T-helper 1 cell (primary cell): Measurements from ENCODE around the gene OCRL.
"Not testable (repeated sequence)": the region's sequence is repeated elsewhere in the genome, so short reads cannot be mapped to it uniquely, and the experiment has no call there.

ENCODE experiments used
- DNase-seq, 5 donors: peaks; one replicate each; pipeline ENCODE4 v3.0.0-alpha.2; 2012 to 2020

The OCRL gene

GRCh38 chrX:129540722-129541184 is 694 bp downstream of the OCRL start:
- DNase-seq: no peak

- DNase-seq: no peak
Measured at GRCh38 chrX:129544780-129545179, 4.7 kb downstream of the OCRL start.

DNA sequence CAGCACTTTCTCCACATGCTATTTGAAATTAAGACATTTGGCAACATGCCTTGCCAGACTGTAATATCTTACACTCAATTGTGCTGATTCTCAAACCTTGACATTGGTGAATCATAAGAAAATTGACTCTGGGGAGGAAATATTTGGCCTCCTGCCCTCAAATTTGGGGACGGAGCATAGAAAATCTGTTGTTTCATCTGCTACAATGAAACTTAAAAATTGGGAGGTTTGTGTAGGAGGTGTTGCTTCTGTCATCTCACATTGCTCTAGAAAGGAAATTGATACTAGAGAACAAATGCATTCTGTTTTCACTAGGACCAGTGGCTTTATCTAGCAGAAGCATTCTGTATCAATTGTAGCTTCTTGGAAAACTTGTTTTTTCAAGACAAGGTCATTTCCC is 5.3 kb downstream of the OCRL start:
- DNase-seq: no peak

- DNase-seq: no peak
Measured at GRCh38 chrX:129549124-129549523, 9.1 kb downstream of the OCRL start.

- DNase-seq: no peak
Measured at GRCh38 chrX:129553619-129554288, 13.7 kb downstream of the OCRL start.

- not testable (repeated sequence) for DNase-seq
Measured at GRCh38 chrX:129554816-129555215, 14.8 kb downstream of the OCRL start.

GRCh38 chrX:129556806-129557315 is 16.8 kb downstream of the OCRL start:
- no peak for DNase-seq

- no peak for DNase-seq
Measured at GRCh38 chrX:129557844-129558480, 17.9 kb downstream of the OCRL start.

GRCh38 chrX:129559783-129560182 is 19.7 kb downstream of the OCRL start:
- DNase-seq: no peak

DNA sequence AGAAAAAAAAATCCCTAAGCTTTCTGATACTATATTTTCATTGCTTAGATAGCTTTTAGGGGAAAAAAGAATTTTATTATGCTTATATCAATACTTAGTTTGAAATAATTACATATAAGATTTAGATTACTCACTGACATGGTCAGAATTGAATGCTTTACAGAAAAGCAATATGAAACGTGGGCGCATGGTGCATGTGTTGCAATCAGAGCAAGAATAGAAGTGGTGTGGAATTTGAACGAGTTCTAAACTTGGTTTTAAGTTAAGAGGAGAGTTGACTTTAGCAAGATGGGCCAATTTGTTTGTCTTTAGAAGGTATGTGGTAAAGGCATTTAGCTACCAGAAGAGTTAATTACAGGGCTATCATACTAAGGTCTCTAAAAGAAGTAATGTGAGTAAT is 21.4 kb downstream of the OCRL start:
- DNase-seq: no peak

DNA sequence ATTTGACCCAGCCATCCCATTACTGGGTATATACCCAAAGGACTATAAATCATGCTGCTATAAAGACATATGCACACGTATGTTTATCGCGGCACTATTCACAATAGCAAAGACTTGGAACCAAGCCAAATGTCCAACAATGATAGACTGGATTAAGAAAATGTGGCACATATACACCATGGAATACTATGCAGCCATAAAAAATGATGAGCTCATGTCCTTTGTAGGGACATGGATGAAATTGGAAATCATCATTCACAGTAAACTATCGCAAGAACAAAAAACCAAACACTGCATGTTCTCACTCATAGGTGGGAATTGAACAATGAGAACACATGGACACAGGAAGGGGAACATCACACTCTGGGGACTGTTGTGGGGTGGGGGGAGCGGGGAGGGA is 24.3 kb downstream of the OCRL start:
- not testable (repeated sequence) for DNase-seq

- no peak for DNase-seq
Measured at GRCh38 chrX:129565046-129565650, 25.1 kb downstream of the OCRL start.

DNA sequence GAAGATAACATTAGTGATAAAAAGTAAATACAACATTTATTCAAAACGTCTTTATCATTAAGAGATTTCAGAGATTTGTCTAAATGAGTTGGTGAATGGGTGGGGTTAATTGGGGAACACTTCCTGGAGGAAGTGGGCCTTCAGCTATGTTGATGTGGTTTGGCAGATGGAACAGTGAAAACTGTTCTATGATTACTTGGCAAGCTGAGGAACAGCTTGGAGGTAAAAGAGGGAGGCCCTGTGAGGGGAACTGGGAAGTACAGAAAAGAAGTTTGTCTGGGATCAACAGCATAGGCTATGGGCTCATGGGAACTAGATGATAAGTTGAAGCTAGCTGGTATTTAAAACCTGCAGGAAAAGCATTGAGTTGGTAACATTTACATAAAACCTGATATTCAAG is 26.0 kb downstream of the OCRL start:
- DNase-seq: no peak

DNA sequence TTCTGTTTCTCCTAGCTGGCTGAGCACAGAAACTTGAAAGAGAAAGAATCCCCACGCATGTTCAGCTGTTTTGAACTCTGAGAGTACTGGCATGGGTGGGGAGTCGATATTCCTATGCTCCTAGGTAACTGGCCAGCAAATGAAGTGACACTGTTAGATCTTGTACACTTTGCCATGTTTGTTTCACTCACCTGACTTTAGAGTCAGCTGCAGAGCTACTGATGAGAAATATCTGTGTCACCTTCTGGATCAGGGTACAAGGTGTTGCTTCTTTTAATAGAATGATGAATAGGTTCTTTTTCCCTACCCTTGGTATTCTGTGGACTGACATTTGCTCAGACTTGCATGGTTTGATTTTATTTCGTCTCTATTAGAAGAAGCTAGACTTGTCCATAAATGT is 28.3 kb downstream of the OCRL start:
- DNase-seq: no peak

DNA sequence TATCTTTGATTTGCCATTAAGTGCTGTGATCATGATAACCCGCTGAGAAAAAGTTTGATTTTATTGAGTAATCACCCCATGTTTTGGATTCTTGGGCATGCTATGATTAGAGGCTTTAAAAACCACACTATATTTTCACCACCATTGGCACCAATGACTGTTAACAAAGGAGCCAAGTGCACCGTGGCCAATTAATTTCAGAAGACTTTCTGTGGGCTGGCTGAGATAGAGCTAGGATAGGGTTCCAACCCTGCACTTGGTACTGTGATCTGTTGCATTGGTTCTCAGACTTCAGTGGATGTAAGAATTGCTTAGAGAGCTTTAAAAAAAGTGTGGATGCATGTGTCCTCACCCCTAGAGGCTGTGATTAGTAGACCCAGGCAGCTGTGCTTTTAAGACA is 32.4 kb downstream of the OCRL start:
- no peak for DNase-seq

GRCh38 chrX:129573652-129574051 is 33.6 kb downstream of the OCRL start:
- DNase-seq: not testable (repeated sequence)

- no peak for DNase-seq
Measured at GRCh38 chrX:129574214-129574613, 34.2 kb downstream of the OCRL start.

- DNase-seq: no peak
Measured at GRCh38 chrX:129576539-129576938, 36.5 kb downstream of the OCRL start.

DNA sequence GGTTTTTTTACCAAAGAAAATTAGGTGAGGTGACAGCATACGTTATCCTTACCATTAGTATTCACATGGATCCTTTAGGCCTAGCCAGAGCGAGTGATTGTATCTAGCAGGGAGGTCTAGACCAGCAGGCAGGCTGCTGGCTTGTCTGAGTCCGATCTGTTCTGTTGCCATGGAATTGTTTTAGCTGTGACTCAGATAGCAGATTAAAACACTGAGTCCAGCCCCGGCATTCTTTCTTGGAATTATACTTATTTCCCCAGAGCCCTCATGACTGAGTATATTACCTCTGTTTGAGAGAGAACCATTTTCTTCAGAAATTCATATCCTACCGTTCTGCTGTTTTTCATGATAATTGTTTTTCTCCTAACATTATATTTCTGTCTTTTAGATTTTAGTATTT is 37.4 kb downstream of the OCRL start:
- DNase-seq: no peak

DNA sequence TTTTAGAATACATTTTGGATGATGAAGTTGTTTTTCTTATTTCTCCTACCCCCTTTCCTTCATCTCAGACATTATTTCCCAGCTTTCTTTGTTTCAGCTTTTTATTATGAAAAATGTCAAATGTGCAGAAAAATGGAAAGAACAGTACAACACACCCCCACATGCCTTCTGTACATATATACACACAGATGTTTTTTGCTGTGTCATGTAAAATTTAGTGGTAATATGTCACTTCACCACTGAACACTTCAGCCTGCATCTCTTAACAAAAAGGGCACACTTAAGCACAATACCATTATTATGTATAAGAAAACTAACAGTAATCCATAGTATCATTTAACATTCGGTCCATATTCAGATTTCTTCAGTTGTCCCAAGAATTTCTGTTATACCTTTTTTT is 37.8 kb downstream of the OCRL start:
- DNase-seq: no peak

DNA sequence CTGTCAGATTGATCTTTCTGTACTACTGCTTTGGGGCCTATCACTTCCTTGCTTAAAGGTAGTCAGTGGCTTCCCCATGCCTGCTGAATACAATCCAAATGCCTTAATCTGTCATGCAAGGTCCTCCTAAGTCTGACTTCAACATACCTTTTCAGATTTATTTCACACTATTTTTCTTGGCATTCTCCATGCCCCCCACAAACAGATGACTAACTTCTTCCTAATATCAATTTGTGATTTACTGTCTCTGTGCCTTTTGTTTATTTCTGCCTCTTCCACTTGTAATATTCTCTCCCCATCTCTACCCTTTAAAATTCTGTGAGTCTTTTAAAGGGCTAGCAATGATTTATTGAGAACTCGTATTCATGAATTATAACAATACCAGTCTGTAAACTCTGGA is 41.8 kb downstream of the OCRL start:
- DNase-seq: no peak

DNA sequence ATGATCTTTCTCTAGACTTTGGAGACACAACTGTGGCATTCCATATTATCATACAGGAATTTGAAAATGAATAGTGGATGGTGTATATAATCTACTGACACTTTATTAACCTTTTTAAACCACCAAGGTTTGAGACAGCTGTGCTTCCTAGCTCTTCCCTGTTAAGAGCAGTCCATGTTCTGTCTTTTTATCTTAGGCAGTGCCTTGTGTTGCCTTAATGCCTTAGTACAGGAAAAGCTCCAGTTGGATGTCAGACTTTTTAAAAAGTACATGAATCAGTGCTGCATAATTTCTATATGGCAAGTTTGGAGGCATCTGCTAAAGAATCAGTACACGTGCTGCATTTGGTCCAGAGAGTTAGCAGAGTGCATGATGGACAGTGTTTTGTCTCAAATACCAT is 45.1 kb downstream of the OCRL start:
- DNase-seq: no peak

GRCh38 chrX:129585691-129586090 is 45.6 kb downstream of the OCRL start:
- no peak for DNase-seq

DNA sequence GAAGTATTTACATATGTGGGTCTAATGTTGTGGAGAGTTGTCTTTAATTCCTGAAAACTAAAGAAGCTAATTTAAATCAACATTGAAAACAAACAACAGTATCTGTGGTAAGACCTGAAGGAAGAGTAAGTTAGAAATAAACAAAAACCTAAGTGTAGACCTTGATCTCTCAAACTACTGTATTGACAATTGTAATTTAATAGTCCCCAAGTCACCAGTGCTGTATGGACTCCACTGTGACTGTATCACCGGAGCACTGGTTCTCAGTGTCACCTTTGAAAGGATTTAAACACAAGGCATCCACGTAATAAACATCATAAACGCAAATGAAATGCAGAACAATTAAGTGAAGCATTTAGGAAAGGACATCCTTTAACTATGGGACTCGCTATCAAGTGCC is 46.4 kb downstream of the OCRL start:
- DNase-seq: no peak
